ENCODE measurements around the gene OPTC.

DNA sequence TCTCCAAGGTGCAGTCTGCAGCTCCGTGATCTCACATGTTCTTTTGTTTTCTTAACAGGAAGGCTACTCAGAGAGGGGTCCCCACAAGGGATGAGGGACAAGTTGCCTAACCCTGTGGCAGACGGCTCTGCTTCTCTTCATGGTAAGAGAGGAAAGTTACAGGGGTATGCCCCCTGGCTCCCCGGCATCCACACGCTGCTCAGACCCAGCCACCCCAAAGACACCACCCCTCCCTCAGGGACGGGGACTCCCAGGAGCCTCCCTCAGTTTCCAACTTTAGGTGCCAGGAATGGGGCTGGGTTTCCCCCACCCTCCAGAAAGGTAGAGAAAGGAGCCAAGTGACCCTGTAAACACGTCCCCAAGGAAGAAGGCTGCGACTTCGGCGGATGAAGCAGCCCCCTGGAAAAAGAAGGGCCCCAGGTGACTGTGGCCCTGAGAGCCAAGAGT, 19.7 kb downstream of the OPTC start:
- TF ChIP-seq, protein P1, sequence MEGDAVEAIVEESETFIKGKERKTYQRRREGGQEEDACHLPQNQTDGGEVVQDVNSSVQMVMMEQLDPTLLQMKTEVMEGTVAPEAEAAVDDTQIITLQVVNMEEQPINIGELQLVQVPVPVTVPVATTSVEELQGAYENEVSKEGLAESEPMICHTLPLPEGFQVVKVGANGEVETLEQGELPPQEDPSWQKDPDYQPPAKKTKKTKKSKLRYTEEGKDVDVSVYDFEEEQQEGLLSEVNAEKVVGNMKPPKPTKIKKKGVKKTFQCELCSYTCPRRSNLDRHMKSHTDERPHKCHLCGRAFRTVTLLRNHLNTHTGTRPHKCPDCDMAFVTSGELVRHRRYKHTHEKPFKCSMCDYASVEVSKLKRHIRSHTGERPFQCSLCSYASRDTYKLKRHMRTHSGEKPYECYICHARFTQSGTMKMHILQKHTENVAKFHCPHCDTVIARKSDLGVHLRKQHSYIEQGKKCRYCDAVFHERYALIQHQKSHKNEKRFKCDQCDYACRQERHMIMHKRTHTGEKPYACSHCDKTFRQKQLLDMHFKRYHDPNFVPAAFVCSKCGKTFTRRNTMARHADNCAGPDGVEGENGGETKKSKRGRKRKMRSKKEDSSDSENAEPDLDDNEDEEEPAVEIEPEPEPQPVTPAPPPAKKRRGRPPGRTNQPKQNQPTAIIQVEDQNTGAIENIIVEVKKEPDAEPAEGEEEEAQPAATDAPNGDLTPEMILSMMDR (IDR thresholded peaks at IDR 0.05): no peak
- no peak for TF ChIP-seq POLR2A (IDR thresholded peaks at IDR 0.05)
